ENCODE data around the gene PLCB4.

GRCh38 chr20:9322661-9323060 lies 253.8 kb downstream of the PLCB4 start:
- TF ChIP-seq POLR2A (IDR thresholded peaks at IDR 0.05) (no peak), CTCF (IDR thresholded peaks at IDR 0.05) (no peak)

Measured in adrenal gland (tissue), 5 donors.